Activated gamma-delta T cell treated with anti-CD3 and anti-CD28 coated beads, Interleukin-2, amount 50 U/mL, for 16 hours (primary cell): ENCODE measurements around the gene ALK.

ENCODE experiments used
- DNase-seq: peaks from one replicate; pipeline ENCODE4 v3.0.0-alpha.2; 2020; ENCODE audit warnings: low read depth

ALK gene

DNA sequence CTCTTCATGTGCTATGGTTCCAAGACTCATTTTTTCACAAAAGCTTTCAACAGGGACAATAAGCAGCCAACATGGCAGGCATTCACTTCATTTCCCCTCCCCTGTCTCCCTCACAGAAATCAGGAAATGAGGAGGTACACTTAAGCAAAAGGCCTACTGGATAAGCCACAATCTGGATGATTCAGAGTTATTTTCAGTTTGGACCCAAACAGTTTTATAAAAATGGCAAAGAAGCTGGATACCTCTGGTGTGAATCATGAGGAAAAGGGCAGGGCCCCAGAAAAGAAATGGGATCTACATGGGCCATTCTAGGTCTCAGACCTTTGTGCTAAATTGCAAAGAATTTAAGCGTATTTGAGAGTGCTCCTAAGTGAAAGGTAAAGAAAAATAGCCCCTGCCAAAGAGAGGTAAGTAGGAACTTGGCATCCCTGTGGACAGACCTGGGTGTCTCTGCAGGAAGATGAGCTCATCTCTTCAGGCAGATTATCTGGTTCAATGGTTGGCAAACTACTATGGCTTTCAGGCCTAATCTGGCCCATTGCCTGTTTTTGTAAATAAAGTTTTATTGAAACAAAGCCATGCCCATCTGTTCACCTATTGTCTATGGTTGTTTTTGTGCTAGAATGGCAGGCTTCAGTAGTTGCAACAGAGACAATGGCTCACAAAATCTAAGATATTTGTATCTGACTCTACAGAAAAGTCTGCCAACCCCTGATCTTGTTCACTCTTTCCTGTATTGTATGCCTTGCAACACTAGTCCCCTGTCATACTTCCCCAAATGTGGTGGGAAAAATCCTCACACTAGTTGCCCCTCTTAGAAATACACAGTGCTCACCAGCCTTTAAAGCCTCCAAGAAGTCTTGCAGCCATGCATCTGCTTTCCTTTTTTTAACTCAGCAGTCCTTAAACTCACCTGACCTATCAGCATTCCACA is 315.0 kb downstream of the ALK start:
- no peak for DNase-seq

GRCh38 chr2:29603341-29603740 is 318.0 kb downstream of the ALK start:
- DNase-seq, result no peak

DNA sequence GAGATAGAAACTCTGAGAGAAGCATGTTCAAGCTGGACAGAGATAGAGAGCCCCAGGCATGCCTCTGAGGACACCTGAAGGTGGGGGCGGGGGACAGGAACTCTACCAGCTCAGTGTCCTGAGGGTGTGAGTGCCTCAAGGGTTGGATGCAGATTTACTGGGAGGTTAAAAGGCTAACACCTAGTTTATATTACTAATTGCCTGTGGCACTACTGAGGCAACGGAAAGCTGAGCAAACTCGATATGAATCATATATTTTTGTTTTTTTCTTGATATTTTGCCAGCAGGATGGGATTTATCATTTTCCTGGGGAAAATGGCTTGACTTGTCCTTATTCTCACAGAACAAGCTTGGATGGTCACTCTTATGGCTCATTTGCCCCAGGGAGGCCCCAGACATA is 319.5 kb downstream of the ALK start:
- DNase-seq, result no peak

- DNase-seq, result no peak
Measured at GRCh38 chr2:29601321-29601720, 320.1 kb downstream of the ALK start.

- DNase-seq, result no peak
Measured at GRCh38 chr2:29599946-29600345, 321.4 kb downstream of the ALK start.

GRCh38 chr2:29598978-29599377 is 322.4 kb downstream of the ALK start:
- DNase-seq, result no peak

- no peak for DNase-seq
Measured at GRCh38 chr2:29597035-29597434, 324.4 kb downstream of the ALK start.

GRCh38 chr2:29596584-29596983 is 324.8 kb downstream of the ALK start:
- DNase-seq, result no peak

GRCh38 chr2:29591600-29591999 is 329.8 kb downstream of the ALK start:
- no peak for DNase-seq

- no peak for DNase-seq
Measured at GRCh38 chr2:29590211-29590610, 331.2 kb downstream of the ALK start.

DNA sequence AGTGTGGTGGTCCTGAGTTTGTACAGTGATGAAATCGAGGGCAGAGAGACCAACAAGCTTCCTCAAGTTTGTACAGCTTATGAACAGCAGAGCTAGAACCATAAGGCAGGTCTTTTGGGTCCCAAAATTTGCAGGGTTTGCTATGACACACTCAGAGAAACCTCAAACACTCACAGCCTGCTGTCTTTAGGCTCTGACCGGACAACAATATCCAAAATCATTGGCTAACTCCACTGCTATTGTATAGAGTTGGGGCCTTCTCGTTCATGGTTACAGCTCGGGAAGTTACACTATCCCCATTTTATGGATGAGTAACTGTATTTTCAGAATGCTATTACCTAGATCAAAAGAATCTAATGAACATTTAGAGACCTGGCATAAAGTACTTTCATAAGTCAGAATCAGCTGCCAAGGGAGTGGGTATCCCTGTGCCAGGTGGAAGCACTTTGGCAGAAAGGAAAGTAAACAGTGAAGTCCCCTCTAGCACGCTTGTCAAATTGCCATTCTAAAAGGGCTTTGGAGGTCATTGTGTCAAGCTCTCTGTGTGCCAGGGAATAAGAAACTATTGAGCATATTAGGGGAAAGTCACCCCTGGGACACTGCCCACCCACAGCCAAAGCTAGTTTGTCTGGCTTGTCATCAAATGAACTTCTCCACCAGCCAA is 331.8 kb downstream of the ALK start:
- DNase-seq, result no peak

GRCh38 chr2:29587402-29588190 is 333.8 kb downstream of the ALK start:
- no peak for DNase-seq

DNA sequence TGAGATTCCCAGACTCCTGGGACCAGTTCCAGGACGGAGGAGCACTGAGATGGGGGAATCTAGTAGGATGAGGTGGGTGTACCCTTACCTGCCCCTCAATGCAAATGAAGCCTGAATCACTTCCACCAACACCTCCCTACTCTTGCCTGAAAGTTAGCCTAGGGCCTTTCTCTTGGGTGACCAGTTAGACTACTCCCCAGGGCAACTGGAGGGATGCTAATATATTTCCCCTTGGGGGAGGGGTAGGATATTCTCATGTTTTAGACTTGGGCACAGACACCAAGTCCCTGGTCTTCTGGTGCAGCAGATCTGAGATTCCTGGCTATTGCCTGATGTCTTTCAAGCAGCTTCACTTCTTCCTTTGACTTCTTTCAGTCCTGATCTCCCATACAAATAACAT is 334.5 kb downstream of the ALK start:
- DNase-seq, result no peak

- DNase-seq, result no peak
Measured at GRCh38 chr2:29583548-29584156, 337.7 kb downstream of the ALK start.

GRCh38 chr2:29583104-29583503 is 338.3 kb downstream of the ALK start:
- no peak for DNase-seq

GRCh38 chr2:29582062-29582461 is 339.3 kb downstream of the ALK start:
- no peak for DNase-seq

GRCh38 chr2:29580223-29580622 is 341.2 kb downstream of the ALK start:
- no peak for DNase-seq

- DNase-seq, result no peak
Measured at GRCh38 chr2:29579495-29580169, 341.8 kb downstream of the ALK start.

GRCh38 chr2:29578084-29578598 is 343.2 kb downstream of the ALK start:
- no peak for DNase-seq

DNA sequence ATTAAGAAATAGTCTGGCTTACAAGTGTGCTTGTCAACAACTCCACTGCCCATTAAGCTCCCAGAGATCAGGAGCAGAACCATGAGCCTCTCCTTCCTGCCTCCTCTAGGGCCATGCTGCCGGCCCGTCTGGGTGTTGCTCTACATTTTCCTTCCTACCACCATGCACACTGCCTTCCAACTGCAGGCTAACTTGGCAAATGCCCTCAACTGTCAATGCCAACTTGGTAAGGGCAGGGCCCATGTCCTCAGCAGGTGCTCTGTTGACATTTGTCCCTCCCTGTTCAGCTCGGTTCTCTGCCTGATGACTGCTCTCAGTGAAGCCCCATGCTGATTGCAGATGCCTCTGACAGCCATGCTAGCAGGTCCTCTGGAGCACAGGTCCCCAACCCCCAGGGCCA is 345.2 kb downstream of the ALK start:
- DNase-seq, result no peak

- DNase-seq, result no peak
Measured at GRCh38 chr2:29575370-29575890, 346.0 kb downstream of the ALK start.
